H9 (cell line): Measurements from ENCODE around the gene SLC15A3. TPM values are rescaled to one million over a fixed set of nuclear protein-coding genes. Genes with fewer than 3 reads are reported as not detected.
A peak's percentile ranks its signal among the peaks of the same experiment; 100 is the strongest.

Experiments
- DNase-seq: peaks from one replicate; pipeline ENCODE4 v3.0.0-alpha.2; 2017
- H2AFZ ChIP-seq: one replicate; pipeline ENCODE4 v1.6.1; 2013; ENCODE audit warnings: mild to moderate bottlenecking, low read length, control low read depth, moderate library complexity
- H2AK5ac ChIP-seq: 2 replicates; pipeline ENCODE4 v1.6.1; 2013; ENCODE audit warnings: low read length, control low read depth, mixed read lengths; ENCODE audit not compliant: insufficient read length
- H2BK120ac ChIP-seq: one replicate; pipeline ENCODE4 v1.6.1; 2013; ENCODE audit warnings: low read depth, mild to moderate bottlenecking, low read length, control low read depth, inconsistent platforms; ENCODE audit not compliant: poor library complexity, severe bottlenecking
- H2BK12ac ChIP-seq: 2 replicates; pipeline ENCODE4 v1.6.1; 2013; ENCODE audit warnings: low read length, control low read depth, mixed read lengths, low read depth; ENCODE audit not compliant: insufficient read length
- H2BK15ac ChIP-seq: 2 replicates; pipeline ENCODE4 v1.6.1; 2013; ENCODE audit warnings: low read depth, low read length, control low read depth
- H2BK20ac ChIP-seq: one replicate; pipeline ENCODE4 v1.6.1; 2013; ENCODE audit warnings: low read depth, mild to moderate bottlenecking, low read length, control low read depth, inconsistent platforms; ENCODE audit not compliant: poor library complexity, severe bottlenecking
- H2BK5ac ChIP-seq: 2 replicates; pipeline ENCODE4 v1.6.1; 2013; ENCODE audit warnings: low read length, control low read depth, mixed read lengths; ENCODE audit not compliant: insufficient read length
- H3K14ac ChIP-seq: 2 replicates; pipeline ENCODE4 v1.6.1; 2013; ENCODE audit warnings: low read length, control low read depth; ENCODE audit not compliant: insufficient read depth
- H3K18ac ChIP-seq: 2 replicates; pipeline ENCODE4 v1.6.1; 2013; ENCODE audit warnings: low read depth, mild to moderate bottlenecking, mixed read lengths, low read length, control low read depth; ENCODE audit not compliant: insufficient read length
- H3K23ac ChIP-seq: 2 replicates; pipeline ENCODE4 v1.6.1; 2013; ENCODE audit warnings: low read length, control low read depth, mixed read lengths, low read depth; ENCODE audit not compliant: insufficient read length
- H3K23me2 ChIP-seq: 2 replicates; pipeline ENCODE4 v1.6.1; 2013; ENCODE audit warnings: low read depth, mild to moderate bottlenecking, mixed read lengths, low read length, control low read depth; ENCODE audit not compliant: insufficient read length, poor library complexity, severe bottlenecking
- H3K27ac ChIP-seq: 2 replicates; pipeline ENCODE4 v1.5.1; 2013; ENCODE audit warnings: low read length, control low read depth, mixed read lengths, low read depth; ENCODE audit not compliant: insufficient read length
- H3K27me3 ChIP-seq: 2 replicates; pipeline ENCODE4 v1.6.1; 2013; ENCODE audit warnings: low read length, control low read depth, inconsistent platforms; ENCODE audit not compliant: insufficient read depth
- H3K4ac ChIP-seq: 2 replicates; pipeline ENCODE4 v1.6.1; 2013; ENCODE audit warnings: low read depth, mild to moderate bottlenecking, control low read depth, inconsistent platforms, low read length, moderate library complexity
- H3K4me1 ChIP-seq: 2 replicates; pipeline ENCODE4 v1.6.1; 2013; ENCODE audit warnings: low read length, control low read depth, inconsistent platforms; ENCODE audit not compliant: insufficient read depth
- H3K4me2 ChIP-seq: 2 replicates; pipeline ENCODE4 v1.6.1; 2013; ENCODE audit warnings: low read length, control low read depth, mixed read lengths; ENCODE audit not compliant: insufficient read length, insufficient read depth
- H3K56ac ChIP-seq: 2 replicates; pipeline ENCODE4 v1.6.1; 2013; ENCODE audit warnings: low read depth, mild to moderate bottlenecking, mixed read lengths, low read length, control low read depth; ENCODE audit not compliant: insufficient read length
- H3K79me1 ChIP-seq: 2 replicates; pipeline ENCODE4 v1.6.1; 2013; ENCODE audit warnings: low read depth, mild to moderate bottlenecking, moderate library complexity, low read length, control low read depth, inconsistent platforms; ENCODE audit not compliant: insufficient read depth, poor library complexity, severe bottlenecking
- H3K79me2 ChIP-seq: 2 replicates; pipeline ENCODE4 v1.6.1; 2013; ENCODE audit warnings: low read length, control low read depth, inconsistent platforms; ENCODE audit not compliant: insufficient read depth
- H3K9ac ChIP-seq: 2 replicates; pipeline ENCODE4 v1.6.1; 2013; ENCODE audit warnings: low read length, control low read depth, mixed read lengths; ENCODE audit not compliant: insufficient read length; ENCODE audit errors: extremely low read depth
- H3K9me3 ChIP-seq: one replicate; pipeline ENCODE4 v1.6.1; 2013; ENCODE audit warnings: low read depth, low read length, inconsistent platforms; ENCODE audit not compliant: control insufficient read depth
- H3T11ph ChIP-seq: one replicate; pipeline ENCODE4 v1.6.1; 2013; ENCODE audit warnings: mild to moderate bottlenecking, low read length, control low read depth, inconsistent platforms
- H4K20me1 ChIP-seq: one replicate; pipeline ENCODE4 v1.6.1; 2013; ENCODE audit not compliant: control insufficient read depth, insufficient read length, insufficient read depth
- H4K5ac ChIP-seq: 2 replicates; pipeline ENCODE4 v1.6.1; 2013; ENCODE audit warnings: low read depth, mild to moderate bottlenecking, mixed read lengths, low read length, control low read depth; ENCODE audit not compliant: insufficient read length
- H4K8ac ChIP-seq: replicated peaks from 2 replicates; pipeline ENCODE4 v1.6.1; 2013; ENCODE audit warnings: low read length, control low read depth, mixed read lengths, low read depth; ENCODE audit not compliant: insufficient read length
- H4K91ac ChIP-seq: 2 replicates; pipeline ENCODE4 v1.6.1; 2013; ENCODE audit warnings: low read depth, mild to moderate bottlenecking, moderate library complexity, mixed read lengths, low read length, control low read depth; ENCODE audit not compliant: insufficient read length
- H3K27ac Mint-ChIP-seq, 3 experiments: 2 replicates in 2 of 3; 3 replicates in 1 of 3; pipeline ENCODE4 v1.8.0; 2020 to 2021; ENCODE audit warnings: mixed read lengths in 3 of 3, mild to moderate bottlenecking in 1 of 3, moderate library complexity in 1 of 3
- H3K27me3 Mint-ChIP-seq: 2 replicates; pipeline ENCODE4 v1.8.0; 2021; ENCODE audit warnings: low read depth, mild to moderate bottlenecking, moderate library complexity, mixed read lengths
- H3K36me3 Mint-ChIP-seq, 3 experiments: 2 replicates in 2 of 3; 3 replicates in 1 of 3; pipeline ENCODE4 v1.8.0; 2020 to 2021; ENCODE audit warnings: low read depth in 3 of 3, mixed read lengths in 3 of 3; ENCODE audit not compliant: insufficient read depth in 1 of 3
- H3K4me1 Mint-ChIP-seq, 2 experiments: 2 replicates each; pipeline ENCODE4 v1.8.0; 2020; ENCODE audit warnings: mixed read lengths in 2 of 2
- H3K4me3 Mint-ChIP-seq, 2 experiments: 2 replicates in 1 of 2; 3 replicates in 1 of 2; pipeline ENCODE4 v1.8.0; 2020 to 2021; ENCODE audit warnings: mild to moderate bottlenecking in 2 of 2, mixed read lengths in 2 of 2, moderate library complexity in 1 of 2
- H3K9me3 Mint-ChIP-seq, 2 experiments: 2 replicates in 1 of 2; 3 replicates in 1 of 2; pipeline ENCODE4 v1.8.0; 2020; ENCODE audit warnings: mild to moderate bottlenecking in 2 of 2, mixed read lengths in 2 of 2, moderate library complexity in 1 of 2
- WGBS: extraction: QIAGEN DNeasy Blood & Tissue Kit; methylation state at CpG from one replicate; pipeline ENCODE4 v1.1.7; 2013; ENCODE audit warnings: missing lambda C conversion rate, low lambda C conversion rate, mixed read lengths; ENCODE audit not compliant: insufficient read length; ENCODE audit errors: extremely low coverage; 5-methylcytosine and 5-hydroxymethylcytosine counted together
- total RNA-seq: library from RNA; stranded (reverse); gene quantifications from 2 replicates; pipeline ENCODE4 v1.2.1, GENCODE V29; 2021
- TF ChIP-seq, protein P1 (sequence below): fragments of 200-600 bp; sonication (generic); conservative IDR thresholded peaks from 3 replicates; pipeline ENCODE4 v1.8.0; 2021; ENCODE audit warnings: antibody characterized with exemption, mild to moderate bottlenecking

Gene SLC15A3
- total RNA-seq, 1 experiment from 2014 or later, result 7.0 TPM

DNA sequence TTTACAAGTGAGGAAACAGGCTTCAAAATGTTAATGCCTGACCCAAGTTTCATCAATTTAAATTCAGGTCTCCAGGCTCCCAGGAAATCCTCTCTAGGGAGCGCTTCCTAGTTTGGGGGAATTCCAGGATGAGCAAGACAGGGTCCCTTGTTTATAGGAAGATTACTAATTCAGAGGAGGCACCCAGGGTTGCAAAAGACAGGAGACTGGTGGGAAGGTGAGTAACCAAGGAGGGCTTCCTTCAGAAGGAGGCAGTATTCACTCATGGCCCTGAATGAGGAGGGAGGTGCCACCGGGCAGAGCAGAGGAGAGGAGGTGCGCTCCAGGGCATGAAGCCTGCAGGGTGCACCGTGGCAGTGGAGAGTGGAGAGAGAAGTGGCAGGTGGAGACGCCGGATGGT is 26.1 kb downstream of the SLC15A3 start:
- Histone ChIP-seq H3K27ac (no peak overlapping the region), H3K4ac (no peak overlapping the region), H3K27me3 (no peaks in the 10 kb centered on the region), H3K23me2 (peaks cover 10% of the 10 kb centered on the region), H3K9ac (no peak overlapping the region), H4K8ac (no peak overlapping the region), H3K23ac (no peak overlapping the region), H4K5ac (no peak overlapping the region), H2BK15ac (no peak overlapping the region), H3K14ac (no peak overlapping the region), H3K79me2 (no peaks in the 10 kb centered on the region), H3K56ac (no peak overlapping the region), H2BK120ac (no peak overlapping the region), H2BK5ac (no peak overlapping the region), H4K91ac (no peak overlapping the region), H2AK5ac (no peak overlapping the region), H2BK12ac (no peak overlapping the region), H3K9me3 (no peaks in the 10 kb centered on the region), H2AFZ (no peak overlapping the region), H3T11ph (no peak overlapping the region), H3K79me1 (no peaks in the 10 kb centered on the region), H3K4me1 (peaks cover 2% of the 10 kb centered on the region; the same call in 1 of the 2 replicates), H3K4me2 (peak overlapping the region; percentile 91), H2BK20ac (no peak overlapping the region), H3K18ac (no peak overlapping the region), H4K20me1 (no peaks in the 10 kb centered on the region)
- H3K36me3 Mint-ChIP-seq, result peaks cover 35 to 60% (median 53%) of the 10 kb centered on the region in 3 experiments; a peak in 6 of 7 replicates
- H3K4me3 Mint-ChIP-seq, result peak overlapping the region; percentile 78 to 93
- peaks cover 16 to 21% of the 10 kb centered on the region in 2 experiments for H3K4me1 Mint-ChIP-seq
- H3K27ac Mint-ChIP-seq, result no peak overlapping the region
- peaks cover 7% of the 10 kb centered on the region for H3K27me3 Mint-ChIP-seq
- no CpG with 5 or more reads among the region's 6 CpGs for WGBS
- no peaks in the 10 kb centered on the region for H3K9me3 Mint-ChIP-seq
- TF ChIP-seq, protein P1, sequence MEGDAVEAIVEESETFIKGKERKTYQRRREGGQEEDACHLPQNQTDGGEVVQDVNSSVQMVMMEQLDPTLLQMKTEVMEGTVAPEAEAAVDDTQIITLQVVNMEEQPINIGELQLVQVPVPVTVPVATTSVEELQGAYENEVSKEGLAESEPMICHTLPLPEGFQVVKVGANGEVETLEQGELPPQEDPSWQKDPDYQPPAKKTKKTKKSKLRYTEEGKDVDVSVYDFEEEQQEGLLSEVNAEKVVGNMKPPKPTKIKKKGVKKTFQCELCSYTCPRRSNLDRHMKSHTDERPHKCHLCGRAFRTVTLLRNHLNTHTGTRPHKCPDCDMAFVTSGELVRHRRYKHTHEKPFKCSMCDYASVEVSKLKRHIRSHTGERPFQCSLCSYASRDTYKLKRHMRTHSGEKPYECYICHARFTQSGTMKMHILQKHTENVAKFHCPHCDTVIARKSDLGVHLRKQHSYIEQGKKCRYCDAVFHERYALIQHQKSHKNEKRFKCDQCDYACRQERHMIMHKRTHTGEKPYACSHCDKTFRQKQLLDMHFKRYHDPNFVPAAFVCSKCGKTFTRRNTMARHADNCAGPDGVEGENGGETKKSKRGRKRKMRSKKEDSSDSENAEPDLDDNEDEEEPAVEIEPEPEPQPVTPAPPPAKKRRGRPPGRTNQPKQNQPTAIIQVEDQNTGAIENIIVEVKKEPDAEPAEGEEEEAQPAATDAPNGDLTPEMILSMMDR, result no peak
- no peak for DNase-seq
